Retinal pigment epithelial cell (primary cell): Measurements from ENCODE around the gene MYO5B.
A peak's percentile ranks its signal among the peaks of the same experiment; 100 is the strongest.
"Not testable (repeated sequence)": the region's sequence is repeated elsewhere in the genome, so short reads cannot be mapped to it uniquely, and the experiment has no call there.

Experiments
- DNase-seq: peaks from one replicate; pipeline ENCODE4 v3.0.0-alpha.2; 2010; ENCODE audit warnings: low read depth
- H3K4me3 ChIP-seq: 2 replicates; pipeline ENCODE4 v1.5.1; 2011; ENCODE audit warnings: mild to moderate bottlenecking, low read length, control low read depth, moderate library complexity
- CTCF ChIP-seq: conservative IDR thresholded peaks from 2 replicates; pipeline ENCODE4 v1.5.1; 2011; ENCODE audit warnings: low read depth, low read length, control low read depth, inconsistent platforms

MYO5B gene

GRCh38 chr18:49798001-49798400 lies 396.9 kb downstream of the MYO5B start:
- no peak for DNase-seq
- no peak overlapping the region for H3K4me3 ChIP-seq
- TF ChIP-seq CTCF = no peak

- H3K4me3 ChIP-seq = no peak overlapping the region
- DNase-seq = no peak
- no peak for TF ChIP-seq CTCF
Observed at GRCh38 chr18:49795612-49796552, 399.1 kb downstream of the MYO5B start.

- H3K4me3 ChIP-seq = no peak overlapping the region
- TF ChIP-seq CTCF = no peak
- no peak for DNase-seq
Observed at GRCh38 chr18:49794743-49795142, 400.2 kb downstream of the MYO5B start.

GRCh38 chr18:49789560-49790134 lies 405.3 kb downstream of the MYO5B start:
- not testable (repeated sequence) for DNase-seq, H3K4me3 ChIP-seq

- no peak overlapping the region for H3K4me3 ChIP-seq
- DNase-seq = no peak
Observed at GRCh38 chr18:49788327-49788898, 406.5 kb downstream of the MYO5B start.

GRCh38 chr18:49786019-49786720 lies 408.8 kb downstream of the MYO5B start:
- no peak for TF ChIP-seq CTCF
- DNase-seq = no peak
- H3K4me3 ChIP-seq = no peak overlapping the region

More at GRCh38 chr18:49788327-49788898, 406.5 kb downstream of the MYO5B start:
- TF ChIP-seq CTCF = no peak

- H3K4me3 ChIP-seq = no peak overlapping the region
- TF ChIP-seq CTCF = peak; percentile 38
- no peak for DNase-seq
Observed at GRCh38 chr18:49784427-49785185, 410.3 kb downstream of the MYO5B start.

- not testable (repeated sequence) for H3K4me3 ChIP-seq, DNase-seq
Observed at GRCh38 chr18:49783631-49784030, 411.3 kb downstream of the MYO5B start.
